ENCODE measurements around the gene ZNF343.
"Not testable (repeated sequence)": the region's sequence is repeated elsewhere in the genome, so short reads cannot be mapped to it uniquely, and the experiment has no call there.

Gene ZNF343

DNA sequence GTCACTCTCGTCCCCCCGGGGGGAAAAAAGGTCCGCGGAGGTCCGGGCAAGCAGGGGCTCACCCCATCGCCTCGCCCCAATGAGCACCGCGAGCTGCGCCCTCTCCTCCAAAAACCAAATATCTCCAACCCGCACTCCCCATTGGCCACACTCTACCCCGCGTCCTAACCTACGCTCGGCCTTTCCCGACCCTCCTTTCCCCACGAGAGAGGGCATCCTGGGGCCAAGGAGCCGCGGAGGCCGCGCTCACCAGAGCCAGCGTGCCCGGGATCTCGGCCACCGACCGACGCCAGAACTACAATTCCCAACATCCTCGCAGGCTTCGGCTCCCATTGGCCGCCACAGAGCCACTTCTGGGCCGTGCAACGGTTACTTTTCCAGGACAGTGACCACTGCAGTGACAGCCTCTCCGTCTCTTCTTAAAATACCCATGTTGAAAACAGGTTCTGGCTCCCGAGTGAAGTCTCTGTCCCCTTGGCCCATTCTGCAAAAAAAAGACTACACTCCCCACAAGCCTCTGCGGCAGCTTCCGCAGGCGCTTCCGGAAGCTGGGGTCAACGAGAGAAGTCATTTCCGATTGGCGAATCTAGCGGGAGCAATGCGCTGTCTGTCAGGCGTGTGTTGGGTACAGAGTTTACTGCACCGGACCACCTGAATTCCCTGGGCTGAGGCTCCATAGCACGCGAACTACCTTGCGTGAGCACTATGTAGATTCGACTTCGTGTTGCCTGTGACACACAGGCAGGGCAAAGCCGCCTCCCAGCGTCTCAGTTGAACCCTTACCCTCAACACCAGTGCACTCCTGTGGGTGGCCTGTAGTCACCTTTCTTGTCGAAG is at the start of gene ZNF343:
ZNF343 (minus strand) TSS at position 285 of the 837 bp plus-strand sequence. CDS start 15,020 bp downstream, outside the sequence.
- DNase-seq (ENCODE audit: insufficient read length, low spot score): peak; percentile 90
- peak; percentile 46 for FAIRE-seq

DNA sequence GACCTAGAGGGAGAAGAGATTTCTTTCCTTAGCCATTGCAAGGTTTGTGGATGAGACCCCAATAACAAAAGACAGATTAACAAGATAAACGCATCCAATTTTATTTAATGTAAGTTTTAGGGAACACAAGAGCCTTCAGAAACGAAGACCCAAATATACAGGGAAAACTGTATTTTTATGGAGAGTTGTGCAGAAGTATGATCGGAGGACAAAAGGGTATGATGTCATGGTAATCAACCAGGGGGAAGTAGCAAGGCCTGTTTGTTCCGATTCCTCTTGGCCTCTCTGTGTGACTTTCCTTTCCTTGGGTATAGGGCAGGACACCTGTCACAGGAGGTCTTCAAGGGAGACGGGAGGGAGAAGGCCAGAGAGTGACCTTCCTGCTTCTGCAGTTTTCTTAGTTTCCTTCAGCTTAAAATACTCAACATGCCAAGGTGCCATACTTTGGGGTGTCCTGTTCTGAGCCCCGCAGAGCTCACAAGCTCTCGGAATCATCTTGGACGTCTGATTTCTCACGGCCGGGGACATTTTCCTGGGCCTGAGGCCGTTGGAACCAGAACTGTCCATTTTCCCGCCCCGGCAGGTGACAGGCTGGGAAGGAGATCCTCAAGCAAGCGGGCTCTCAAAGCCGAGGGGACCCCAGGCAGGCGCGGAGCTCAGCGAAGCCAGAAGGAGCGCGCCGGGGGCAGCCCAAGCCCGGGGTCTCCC is 49.3 kb upstream of the ZNF343 start:
- DNase-seq (ENCODE audit: insufficient read length, low spot score): no peak
- no peak for FAIRE-seq

DNA sequence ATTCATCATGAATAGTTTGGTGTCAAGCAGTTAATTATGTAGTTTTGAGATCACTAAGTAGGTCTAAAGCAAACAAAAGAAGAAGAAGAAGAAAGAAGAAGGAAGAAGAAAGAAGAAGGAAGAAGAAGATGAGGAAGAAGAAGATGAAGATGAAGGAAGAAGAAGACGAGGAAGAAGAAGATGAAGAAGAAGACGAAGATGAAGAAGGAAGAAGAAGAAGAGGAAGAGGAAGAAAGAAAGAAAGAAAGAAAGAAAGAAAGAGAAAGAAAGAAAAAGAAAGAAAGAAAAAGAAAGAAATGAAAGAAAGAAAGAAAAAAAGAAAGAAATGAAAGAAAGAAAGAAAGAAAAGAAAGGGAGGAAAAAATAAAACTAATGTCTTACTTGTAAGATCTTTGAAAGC is 36.9 kb upstream of the ZNF343 start:
- FAIRE-seq: no peak

DNA sequence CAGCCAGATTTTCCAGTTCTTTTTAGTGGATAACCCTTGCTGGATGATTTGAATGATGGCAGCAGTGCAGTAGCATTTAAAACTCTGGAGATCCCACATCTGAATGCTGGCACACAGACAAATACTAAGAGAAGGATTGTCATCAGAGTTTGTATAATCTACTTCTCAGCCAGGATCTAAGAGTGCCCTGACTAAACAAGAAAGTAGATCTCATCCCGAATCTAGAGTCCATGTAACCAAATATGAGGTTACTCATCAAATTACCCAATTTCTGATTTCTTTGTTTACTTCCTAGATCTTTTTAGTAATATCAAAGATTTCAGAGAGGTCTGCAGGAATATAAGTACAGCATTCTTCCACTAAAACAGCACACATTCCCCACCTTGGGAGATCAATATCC is 35.5 kb upstream of the ZNF343 start:
- DNase-seq (ENCODE audit: insufficient read length, low spot score) (no peak), FAIRE-seq (no peak)

More for the DNA sequence above, 36.9 kb upstream of the ZNF343 start:
- DNase-seq (ENCODE audit: insufficient read length, low spot score): no peak

DNA sequence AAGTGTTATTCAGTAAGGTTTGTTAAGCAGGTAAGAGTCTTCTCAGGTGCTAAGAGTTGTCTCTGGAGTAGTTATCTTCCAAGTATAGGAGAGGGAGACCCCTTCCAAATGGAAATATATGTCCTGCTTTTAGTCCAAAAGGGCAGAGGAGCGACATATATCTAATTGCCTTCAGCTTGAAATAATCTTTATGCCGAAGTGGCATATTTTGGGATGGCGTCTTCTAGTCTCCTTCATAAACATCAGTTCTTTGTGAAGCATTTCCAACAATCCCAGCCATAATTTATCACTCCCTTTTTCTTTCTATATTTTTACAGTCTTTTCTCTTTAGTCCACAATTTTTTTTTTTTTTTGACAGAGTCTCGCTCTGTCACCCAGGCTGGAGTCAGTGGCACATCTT is 33.6 kb upstream of the ZNF343 start:
- no peak for DNase-seq (ENCODE audit: insufficient read length, low spot score)
- FAIRE-seq: no peak

DNA sequence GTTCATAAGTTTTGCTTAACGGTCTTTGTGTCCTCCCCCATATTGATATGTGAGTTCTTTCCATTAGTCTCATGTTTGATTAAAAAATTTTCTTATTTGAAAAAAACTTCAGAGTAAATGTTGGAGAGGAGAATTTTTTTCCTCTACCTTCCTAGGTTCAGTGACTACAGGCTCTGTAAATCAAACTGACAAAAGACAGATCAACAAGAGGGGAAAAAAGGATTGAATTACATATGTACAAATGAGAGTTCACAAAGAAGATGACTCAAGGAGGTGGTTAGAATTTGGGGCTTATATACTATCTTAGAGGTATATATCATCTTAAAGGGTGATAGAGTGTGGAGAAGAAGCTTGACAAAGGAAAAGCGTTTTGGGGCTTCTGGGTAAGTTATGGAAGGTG is 33.2 kb upstream of the ZNF343 start:
- FAIRE-seq: no peak
- no peak for DNase-seq (ENCODE audit: insufficient read length, low spot score)

DNA sequence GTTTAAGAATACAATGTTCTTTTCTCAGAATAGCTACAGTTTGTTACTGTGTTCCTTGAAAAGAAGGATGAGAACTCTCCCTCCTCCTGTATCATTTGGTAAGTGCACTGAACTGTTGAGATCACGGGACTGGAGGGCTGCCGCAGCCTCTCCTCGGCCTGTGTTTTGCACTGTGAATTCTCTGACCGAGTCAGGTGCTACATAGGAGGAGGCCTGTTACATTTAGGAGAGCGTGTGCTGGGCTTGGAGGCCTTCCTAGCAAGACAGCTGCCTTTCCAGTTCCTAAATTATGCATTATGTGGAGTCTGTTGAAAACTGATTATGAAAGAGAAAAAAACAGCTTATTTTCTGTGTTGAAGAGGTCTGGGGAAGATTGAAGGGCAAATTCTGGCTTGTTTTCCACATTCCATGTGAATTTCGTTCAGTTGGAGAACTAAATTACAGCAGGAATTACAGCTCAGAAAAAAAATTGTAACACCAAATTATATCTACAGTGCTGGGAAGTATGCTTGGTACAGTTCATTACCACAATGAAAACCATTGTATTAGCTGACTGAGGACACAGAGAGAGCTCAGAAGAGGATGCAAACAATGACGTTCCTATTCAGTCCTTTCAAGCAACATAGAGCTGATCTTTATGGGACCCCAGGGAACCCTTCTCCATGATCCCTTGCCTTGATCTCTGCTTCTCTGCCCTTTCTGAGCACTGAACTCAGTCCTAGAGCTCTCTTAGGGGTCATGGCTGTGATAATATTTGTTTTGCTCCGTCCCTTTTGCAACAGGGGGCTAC is 30.4 kb upstream of the ZNF343 start:
- FAIRE-seq (no peak), DNase-seq (ENCODE audit: insufficient read length, low spot score) (no peak)

DNA sequence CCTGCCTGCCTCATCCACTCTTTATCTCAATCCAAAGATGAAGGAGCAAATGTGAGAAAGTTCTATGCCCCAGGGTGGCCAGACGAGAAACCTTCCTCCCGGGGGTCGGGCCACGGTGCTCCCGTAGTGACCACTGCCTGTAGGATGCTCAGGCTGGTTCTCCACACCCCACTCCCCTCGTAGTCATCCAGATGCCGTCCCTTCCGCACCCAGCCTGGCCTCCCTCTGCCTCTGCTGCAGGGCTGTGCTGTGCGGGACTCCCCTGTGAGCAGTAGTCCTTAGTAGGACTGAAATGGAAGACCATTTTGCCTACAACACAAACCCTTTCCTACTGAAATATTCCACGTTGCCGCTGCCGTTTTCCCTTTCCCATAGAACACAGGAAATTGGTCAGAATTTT is 29.6 kb upstream of the ZNF343 start:
- FAIRE-seq: no peak
- DNase-seq (ENCODE audit: insufficient read length, low spot score): no peak

DNA sequence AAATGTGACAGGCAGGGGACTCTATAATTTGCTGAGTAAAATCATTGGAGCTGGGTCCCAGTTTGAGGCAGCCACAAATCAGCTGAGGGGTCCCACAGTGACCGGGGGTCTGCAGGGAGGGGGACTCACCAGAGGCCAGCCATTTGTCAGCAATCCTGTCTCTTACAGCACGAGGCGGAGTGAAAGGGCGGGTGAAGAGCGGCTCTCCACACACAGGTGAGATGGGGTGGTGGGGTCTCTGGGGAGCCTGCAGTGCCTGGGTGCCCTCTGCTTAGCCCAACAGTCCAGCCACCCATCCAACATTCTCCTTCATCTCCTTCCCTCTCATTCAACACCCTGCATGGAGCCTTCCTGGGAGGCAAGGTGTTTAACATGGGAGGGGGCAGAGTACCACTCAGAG is 28.4 kb upstream of the ZNF343 start:
- no peak for DNase-seq (ENCODE audit: insufficient read length, low spot score)
- no peak for FAIRE-seq

DNA sequence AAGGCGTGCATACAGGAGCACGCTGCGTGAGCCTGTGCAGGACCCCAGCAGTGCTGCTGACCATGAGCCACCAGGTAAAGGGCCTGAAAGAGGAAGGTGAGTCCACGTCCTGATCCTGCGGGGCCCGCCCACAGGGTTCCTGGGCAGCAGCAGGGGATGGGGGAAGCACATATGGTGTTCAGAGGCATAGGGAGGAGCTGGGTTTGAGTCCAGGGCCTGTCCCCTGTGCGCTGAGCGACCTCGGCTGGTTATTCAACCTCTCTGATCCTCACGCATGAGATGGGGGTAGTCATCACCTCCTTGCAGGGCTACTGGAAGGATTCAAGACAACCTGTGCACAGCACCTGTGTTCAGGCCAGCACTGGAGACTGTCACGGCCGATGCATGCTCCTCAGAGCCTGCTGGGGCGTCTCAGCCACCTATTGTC is 27.9 kb upstream of the ZNF343 start, which contains the start of gene TMC2:
TMC2 (plus strand) TSS at position 14 of the 427 bp plus-strand sequence; CDS start at position 63, 49 bp downstream.
- DNase-seq (ENCODE audit: insufficient read length, low spot score) (no peak), FAIRE-seq (no peak)

DNA sequence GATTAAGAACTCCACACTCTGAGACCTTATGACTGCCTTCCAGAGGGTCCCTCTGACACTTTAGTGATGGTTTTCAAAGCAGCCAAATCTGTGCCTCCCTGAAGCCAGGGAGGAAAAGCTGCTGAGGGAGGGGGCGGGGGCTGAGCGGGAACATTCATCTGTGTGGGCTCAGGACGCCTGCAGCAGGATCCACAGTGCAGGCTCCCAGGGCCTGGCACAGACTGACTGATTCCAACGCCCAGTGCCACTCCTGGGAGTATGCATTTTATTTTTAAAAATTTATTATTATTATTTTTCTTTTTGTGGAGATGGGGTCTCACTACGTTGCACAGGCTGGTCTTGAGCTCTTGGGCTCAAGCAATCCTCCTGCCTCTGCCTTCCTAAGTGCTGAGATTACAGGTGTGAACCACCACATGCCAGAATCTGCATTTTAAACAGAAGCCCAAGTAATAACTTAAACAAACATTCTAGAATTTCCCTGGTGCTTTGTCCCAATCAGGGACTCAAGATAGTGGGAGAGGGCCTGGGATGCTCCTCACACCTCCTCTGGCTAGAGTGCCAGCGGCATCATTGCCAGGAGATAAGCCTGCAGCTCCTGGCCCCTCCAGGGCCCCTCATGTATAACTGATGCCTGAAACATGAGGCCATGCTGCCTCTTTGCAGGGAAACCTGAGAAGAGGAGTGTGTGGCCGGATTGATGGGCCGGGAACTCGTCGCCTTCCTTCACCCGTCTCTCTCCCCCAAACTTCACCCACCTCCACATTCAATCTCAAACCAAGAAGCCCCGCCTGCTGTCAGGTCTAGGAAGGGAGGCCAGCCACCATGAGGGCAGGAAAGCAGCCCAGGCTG is 27.2 kb upstream of the ZNF343 start:
- no peak for FAIRE-seq

DNA sequence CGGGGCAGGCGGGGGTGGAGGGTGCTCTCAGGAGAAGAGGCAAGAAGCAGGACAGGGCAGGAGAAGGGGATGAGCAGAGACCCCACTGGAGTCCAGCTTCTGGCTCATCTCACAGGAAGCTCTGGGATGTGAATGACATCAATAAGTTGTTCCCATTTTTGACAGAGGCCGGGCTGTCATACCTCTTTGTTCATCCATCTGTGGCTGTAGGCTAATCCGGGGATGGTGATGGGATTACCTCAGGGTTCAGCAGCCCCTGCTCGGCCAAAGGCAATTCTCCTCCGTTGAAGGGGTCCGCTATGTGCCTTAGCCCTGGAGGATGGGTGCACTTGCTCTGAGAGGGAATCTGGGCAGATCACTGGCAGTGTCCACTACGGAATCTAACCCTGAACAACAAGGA is 24.4 kb upstream of the ZNF343 start:
- FAIRE-seq: no peak
- DNase-seq (ENCODE audit: insufficient read length, low spot score): no peak

More for the DNA sequence above, 27.2 kb upstream of the ZNF343 start:
- no peak for DNase-seq (ENCODE audit: insufficient read length, low spot score)

DNA sequence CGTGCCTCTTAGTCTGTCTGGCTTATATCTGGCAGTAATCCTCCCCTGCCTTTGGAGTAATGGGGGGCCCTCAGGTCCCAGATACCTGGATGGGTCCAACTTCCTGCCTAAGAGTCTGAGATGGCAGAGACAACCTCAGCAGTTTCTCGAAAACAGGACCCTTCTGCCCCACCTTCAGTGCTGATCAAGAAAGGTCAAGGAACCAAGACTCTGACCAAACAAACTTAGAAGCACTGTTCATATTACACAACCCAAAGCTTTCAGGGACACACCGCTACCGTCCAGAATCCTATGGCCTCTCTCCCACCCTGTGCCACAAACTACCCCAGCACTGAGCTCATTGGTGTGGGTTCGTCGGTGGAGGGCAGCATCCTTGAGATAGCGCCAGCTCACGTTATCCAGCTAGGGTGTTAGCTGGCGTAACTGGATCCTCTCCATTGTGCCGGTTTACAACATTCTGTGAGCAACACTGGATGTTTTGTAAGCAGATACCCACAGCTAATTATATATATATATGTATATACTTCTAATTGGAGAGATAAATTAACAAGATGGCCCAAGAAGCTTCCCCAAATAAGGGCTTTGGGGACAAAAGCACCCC is 20.1 kb upstream of the ZNF343 start:
- no peak for FAIRE-seq
- DNase-seq (ENCODE audit: insufficient read length, low spot score): no peak

DNA sequence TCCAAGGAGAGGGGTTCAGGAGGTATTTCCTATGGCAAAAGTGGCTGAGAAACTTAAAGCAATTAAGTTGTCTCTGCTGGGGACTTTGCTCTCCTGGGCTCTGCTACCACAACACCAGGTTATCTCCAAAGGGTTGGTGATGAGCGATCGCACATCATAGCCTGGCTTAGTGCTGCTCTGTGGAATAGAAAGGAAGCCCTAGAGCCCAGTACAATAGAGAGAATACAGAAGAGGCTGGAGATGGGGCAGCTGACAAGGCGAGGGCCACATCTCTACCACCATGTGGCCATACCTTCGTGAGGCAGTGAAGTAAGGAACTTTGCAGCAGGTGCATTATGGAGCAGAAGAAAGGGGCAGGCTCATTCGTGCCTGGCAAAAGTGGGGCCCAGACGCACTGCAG is 19.0 kb upstream of the ZNF343 start:
- FAIRE-seq (no peak), DNase-seq (ENCODE audit: insufficient read length, low spot score) (no peak)

DNA sequence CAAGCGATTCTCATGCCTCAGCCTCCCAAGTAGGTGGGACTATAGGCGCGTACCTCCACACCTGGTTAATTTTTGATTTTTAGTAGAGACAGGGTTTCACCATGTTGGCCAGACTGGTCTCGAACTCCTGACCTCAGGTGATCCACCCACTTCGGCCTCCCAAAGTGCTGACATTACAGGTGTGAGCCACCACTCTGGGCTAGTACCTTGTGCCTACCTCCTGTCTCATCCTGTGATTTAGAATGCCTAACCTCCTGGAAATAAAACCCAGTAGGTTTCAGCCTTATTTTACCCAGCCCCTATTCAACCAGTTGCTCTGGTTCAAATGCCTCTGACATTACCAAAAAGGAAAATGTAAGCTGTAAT is 17.5 kb upstream of the ZNF343 start:
- DNase-seq (ENCODE audit: insufficient read length, low spot score); FAIRE-seq: not testable (repeated sequence)

DNA sequence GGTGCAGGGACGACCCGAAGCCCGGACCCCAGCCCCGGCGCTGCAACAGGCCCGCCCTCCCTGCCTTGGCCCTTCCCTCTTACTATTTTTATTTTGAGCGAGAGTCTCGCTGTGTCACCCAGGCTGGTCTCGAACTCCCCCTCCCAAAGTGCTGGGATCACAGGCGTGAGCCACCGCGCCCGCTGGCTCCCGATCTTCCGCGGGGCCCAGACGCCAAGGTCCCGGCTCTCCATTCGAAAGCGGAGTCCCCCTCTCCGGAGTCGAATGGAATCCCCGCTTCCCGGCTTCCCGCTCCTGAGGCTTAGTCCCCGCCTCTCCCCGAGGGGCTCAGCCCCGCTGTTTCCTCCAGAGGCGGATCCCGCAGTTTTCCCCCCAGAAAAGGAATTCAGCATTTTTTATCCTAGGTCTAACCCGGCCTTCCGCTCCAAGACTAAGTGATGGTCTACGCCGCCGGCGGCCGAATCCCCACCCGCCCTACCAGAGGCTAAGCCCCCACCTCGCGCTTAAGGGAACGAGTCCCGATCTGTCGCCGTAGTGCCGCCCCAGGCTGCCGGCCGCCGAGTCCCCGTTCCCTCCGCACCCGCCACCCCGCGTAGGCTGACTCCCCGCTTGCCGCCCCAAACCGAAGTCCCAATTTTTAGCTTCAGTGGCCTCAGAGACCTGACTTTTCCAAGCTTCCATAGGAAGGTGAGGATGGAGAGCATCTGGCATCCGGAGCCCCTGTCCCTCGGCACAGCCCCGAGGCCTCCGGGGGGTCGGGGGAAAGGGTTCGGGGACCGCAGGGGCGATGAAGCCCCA is 16.2 kb upstream of the ZNF343 start:
- FAIRE-seq (no peak), DNase-seq (ENCODE audit: insufficient read length, low spot score) (peak; percentile 61)

DNA sequence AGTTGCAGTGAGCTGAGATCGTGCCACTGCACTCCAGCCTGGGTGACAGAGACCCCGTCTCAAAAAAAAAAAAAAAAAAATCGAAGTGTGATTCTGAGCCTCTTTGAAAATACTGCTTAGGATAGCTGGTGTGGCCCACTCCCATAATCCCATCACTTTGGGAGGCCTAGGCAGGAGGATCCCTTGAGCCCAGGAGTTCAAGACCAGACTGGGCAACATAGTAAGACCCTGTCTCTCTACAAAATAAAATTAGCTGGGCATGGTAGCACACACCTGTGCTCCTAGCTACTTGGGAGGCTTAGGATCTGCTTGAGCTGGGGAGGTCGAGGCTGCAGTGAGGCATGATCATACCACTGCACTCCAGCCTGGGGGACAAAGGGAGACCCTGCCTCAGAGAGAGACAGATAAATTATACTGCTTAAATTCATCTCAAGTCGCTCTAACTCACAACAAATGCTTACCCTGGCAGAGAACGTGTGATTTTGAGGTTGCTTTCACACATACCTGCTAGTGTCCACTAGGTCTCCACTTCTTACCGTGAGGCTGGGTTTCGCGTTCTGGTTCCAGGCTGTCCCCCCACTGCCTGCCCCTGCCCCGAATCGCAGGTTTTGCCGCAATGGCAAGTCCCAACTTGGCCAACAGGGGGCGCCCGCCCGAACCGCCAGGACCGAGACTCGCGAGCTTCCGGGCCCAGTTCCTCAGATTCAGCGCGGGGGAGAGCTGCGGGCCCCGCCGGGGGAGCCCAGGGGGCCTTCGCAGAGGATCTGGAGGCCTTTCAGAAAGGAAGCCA is 15.4 kb upstream of the ZNF343 start:
- peak; percentile 82 for DNase-seq (ENCODE audit: insufficient read length, low spot score)
- FAIRE-seq: no peak

DNA sequence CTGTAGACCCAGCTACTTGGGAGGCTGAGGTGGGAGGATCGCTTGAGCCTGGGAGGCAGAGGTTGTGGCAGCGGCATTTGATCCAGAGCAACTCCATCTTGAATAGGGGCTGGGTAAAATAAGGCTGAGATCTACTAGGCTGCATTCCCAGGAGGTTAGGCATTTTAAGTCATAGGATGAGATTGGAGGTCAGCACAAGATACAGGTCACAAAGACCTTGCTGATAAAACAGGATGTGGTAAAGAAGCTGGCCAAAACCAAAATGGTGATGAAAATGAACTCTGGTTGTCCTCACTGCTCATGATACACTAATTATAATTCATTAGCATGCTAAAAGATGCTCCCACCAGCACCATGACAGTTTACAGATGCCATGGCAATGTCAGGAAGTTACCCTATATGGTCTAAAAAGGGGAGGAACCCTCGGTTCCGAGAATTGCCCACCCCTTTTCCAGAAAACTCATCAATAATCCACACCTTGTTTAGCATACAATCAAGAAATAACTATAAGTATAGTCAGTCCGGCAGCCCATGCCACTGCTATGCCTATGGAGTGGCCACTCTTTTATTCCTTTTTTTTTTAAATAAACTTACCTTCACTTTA is 14.2 kb upstream of the ZNF343 start:
- FAIRE-seq: not testable (repeated sequence)

More for the DNA sequence above, 14.2 kb upstream of the ZNF343 start:
- DNase-seq (ENCODE audit: insufficient read length, low spot score): not testable (repeated sequence)

Measured in HTR-8/SVneo (cell line).